Loucy (cell line): Measurements from ENCODE around the gene TCEAL5.

Experiments
- H2AFZ ChIP-seq: fragments of 200-600 bp; sonication (generic); 2 replicates; pipeline ENCODE4 v1.6.0; 2016; ENCODE audit warnings: antibody characterized with exemption, mild to moderate bottlenecking, low read length, moderate library complexity
- H3F3A ChIP-seq: fragments of 200-600 bp; 2 replicates; pipeline ENCODE4 v1.6.0; 2016; ENCODE audit warnings: antibody characterized with exemption, low read depth, mild to moderate bottlenecking
- H3K27me3 ChIP-seq: fragments of 200-600 bp; sonication (generic); 2 replicates; pipeline ENCODE4 v1.6.1; 2014; ENCODE audit warnings: low read length, mild to moderate bottlenecking; ENCODE audit not compliant: insufficient read depth, poor library complexity, severe bottlenecking
- H3K36me3 ChIP-seq: fragments of 200-600 bp; sonication (generic); 2 replicates; pipeline ENCODE4 v1.6.1; 2016; ENCODE audit warnings: low read length; ENCODE audit not compliant: insufficient read depth
- H3K4me1 ChIP-seq: fragments of 200-600 bp; sonication (generic); 2 replicates; pipeline ENCODE4 v1.5.1; 2014; ENCODE audit warnings: low read length, mild to moderate bottlenecking; ENCODE audit not compliant: insufficient read depth, poor library complexity, severe bottlenecking
- H3K4me2 ChIP-seq: fragments of 200-600 bp; sonication (generic); 2 replicates; pipeline ENCODE4 v1.6.0; 2014; ENCODE audit warnings: antibody characterized with exemption, low read length, low read depth, mild to moderate bottlenecking; ENCODE audit not compliant: poor library complexity, severe bottlenecking
- H3K4me3 ChIP-seq: fragments of 200-600 bp; sonication (generic); 2 replicates; pipeline ENCODE4 v1.5.1; 2014; ENCODE audit warnings: low read length, mild to moderate bottlenecking, mixed read lengths; ENCODE audit not compliant: poor library complexity, severe bottlenecking
- H3K79me2 ChIP-seq: fragments of 200-600 bp; sonication (generic); 2 replicates; pipeline ENCODE4 v1.6.1; 2014; ENCODE audit warnings: low read length; ENCODE audit not compliant: insufficient read depth
- H3K9ac ChIP-seq: fragments of 200-600 bp; sonication (generic); 2 replicates; pipeline ENCODE4 v1.6.0; 2014; ENCODE audit warnings: mild to moderate bottlenecking, low read depth, low read length, moderate library complexity; ENCODE audit not compliant: poor library complexity, severe bottlenecking
- H3K9me2 ChIP-seq: fragments of 200-600 bp; sonication (generic); replicated peaks from 2 replicates; pipeline ENCODE4 v1.6.1; 2016; ENCODE audit warnings: low read depth, low read length, mixed read lengths
- H3K9me3 ChIP-seq: fragments of 200-600 bp; sonication (generic); 2 replicates; pipeline ENCODE4 v1.6.1; 2014; ENCODE audit warnings: mild to moderate bottlenecking, antibody characterized with exemption, low read length, low read depth; ENCODE audit not compliant: insufficient read depth
- H4K20me1 ChIP-seq: fragments of 200-600 bp; sonication (generic); 2 replicates; pipeline ENCODE4 v1.6.0; 2014; ENCODE audit warnings: antibody characterized with exemption, low read length, mild to moderate bottlenecking; ENCODE audit not compliant: insufficient read depth, poor library complexity, severe bottlenecking
- CTCF ChIP-seq: fragments of 200-600 bp; sonication (generic); conservative IDR thresholded peaks from 2 replicates; pipeline ENCODE4 v1.5.1; 2014; ENCODE audit warnings: mild to moderate bottlenecking, antibody characterized with exemption, low read length
- EZH2phosphoT487 ChIP-seq: fragments of 200-600 bp; IDR thresholded peaks from 2 replicates; pipeline ENCODE4 v1.6.1; 2018; ENCODE audit warnings: antibody characterized with exemption, mild to moderate bottlenecking, moderate library complexity, borderline replicate concordance

Gene TCEAL5

GRCh38 chrX:103279624-103280023 is 3.1 kb upstream of the TCEAL5 start:
- H3K4me3 ChIP-seq = no peak overlapping the region

GRCh38 chrX:103275947-103276567 is 493 bp downstream of the TCEAL5 start:
- Histone ChIP-seq H3K4me3 (no peak overlapping the region), H3K4me2 (no peak overlapping the region), H3K27me3 (no peaks in the 10 kb centered on the region), H3K4me1 (no peaks in the 10 kb centered on the region), H3K9me2 (no peaks in the 10 kb centered on the region), H3K36me3 (no peaks in the 10 kb centered on the region), H3K9ac (no peak overlapping the region), H4K20me1 (no peaks in the 10 kb centered on the region), H3K79me2 (no peaks in the 10 kb centered on the region), H2AFZ (no peak overlapping the region), H3F3A (no peaks in the 10 kb centered on the region), H3K9me3 (no peaks in the 10 kb centered on the region)
- TF ChIP-seq CTCF (no peak), EZH2phosphoT487 (no peak)

More at GRCh38 chrX:103279624-103280023, 3.1 kb upstream of the TCEAL5 start:
- H3K36me3 ChIP-seq = no peaks in the 10 kb centered on the region
- H3K4me2 ChIP-seq = no peak overlapping the region
- no peaks in the 10 kb centered on the region for H3K9me2 ChIP-seq
- TF ChIP-seq EZH2phosphoT487 = no peak
- TF ChIP-seq CTCF = no peak
- H2AFZ ChIP-seq = no peak overlapping the region
- H3K4me1 ChIP-seq = no peaks in the 10 kb centered on the region
- H3K79me2 ChIP-seq = no peaks in the 10 kb centered on the region
- H4K20me1 ChIP-seq = no peaks in the 10 kb centered on the region
- no peaks in the 10 kb centered on the region for H3F3A ChIP-seq
- no peak overlapping the region for H3K9ac ChIP-seq
- H3K9me3 ChIP-seq = no peaks in the 10 kb centered on the region
- H3K27me3 ChIP-seq = no peaks in the 10 kb centered on the region

GRCh38 chrX:103274284-103274683 is 2.3 kb downstream of the TCEAL5 start:
- no peaks in the 10 kb centered on the region for H4K20me1 ChIP-seq
- H3K4me3 ChIP-seq = no peak overlapping the region
- no peaks in the 10 kb centered on the region for H3K79me2 ChIP-seq
- no peak overlapping the region for H2AFZ ChIP-seq
- no peaks in the 10 kb centered on the region for H3K36me3 ChIP-seq
- no peak for TF ChIP-seq CTCF
- TF ChIP-seq EZH2phosphoT487 = no peak
- no peaks in the 10 kb centered on the region for H3K9me3 ChIP-seq
- no peaks in the 10 kb centered on the region for H3K4me1 ChIP-seq
- no peaks in the 10 kb centered on the region for H3F3A ChIP-seq
- H3K4me2 ChIP-seq = no peak overlapping the region
- H3K27me3 ChIP-seq = no peaks in the 10 kb centered on the region
- H3K9ac ChIP-seq = no peak overlapping the region
- no peaks in the 10 kb centered on the region for H3K9me2 ChIP-seq
